Ascending aorta (tissue), 2 donors: ENCODE results near the gene CAMTA1. TPM values are rescaled to one million over a fixed set of nuclear protein-coding genes. Genes with fewer than 3 reads are reported as not detected.
A peak's percentile ranks its signal among the peaks of the same experiment; 100 is the strongest.

ENCODE experiments used
- DNase-seq, 2 donors: peaks; one replicate each; pipeline ENCODE4 v3.0.0-alpha.2; 2019; ENCODE audit warnings: low spot score in 2 of 2
- H3K27ac ChIP-seq, 2 donors: fragments of 200-600 bp; sonication (generic); one replicate each; pipeline ENCODE4 v1.5.1; 2016 to 2017; ENCODE audit warnings: mild to moderate bottlenecking in 1 of 2
- H3K27me3 ChIP-seq: fragments of 200-600 bp; sonication (generic); one replicate; pipeline ENCODE4 v1.5.1; 2017
- H3K36me3 ChIP-seq, 2 donors: fragments of 200-600 bp; sonication (generic); one replicate each; pipeline ENCODE4 v1.5.1; 2016
- H3K4me1 ChIP-seq, 2 donors: fragments of 200-600 bp; sonication (generic); one replicate each; pipeline ENCODE4 v1.5.1; 2016 to 2017; ENCODE audit warnings: mild to moderate bottlenecking in 1 of 2
- H3K4me3 ChIP-seq, 2 donors: fragments of 200-600 bp; sonication (generic); one replicate each; pipeline ENCODE4 v1.5.1; 2016 to 2017; ENCODE audit warnings: mild to moderate bottlenecking in 1 of 2
- H3K9me3 ChIP-seq, 2 donors: fragments of 200-600 bp; sonication (generic); one replicate each; pipeline ENCODE4 v1.5.1; 2016
- CTCF ChIP-seq, 3 experiments: fragments of 200-600 bp in 2 of 3; fragments of 450-650 bp in 1 of 3; sonication (generic) in 2 of 3; IDR thresholded peaks; one replicate each; pipeline ENCODE4 v1.5.1; 2016 to 2019; ENCODE audit warnings: antibody characterized with exemption in 3 of 3, mild to moderate bottlenecking in 1 of 3, moderate library complexity in 1 of 3
- intact Hi-C: fragments of 100-400 bp; cut with DNase I; formaldehyde crosslinking; loops from one replicate; pipeline ENCODE4 v1.15.1; 2023
- total RNA-seq: library from RNA; depleted of rRNA; stranded (reverse); fragments of >200 nt; gene quantifications from one replicate; pipeline ENCODE4 v1.1.0, GENCODE V29; 2016

Gene CAMTA1
- total RNA-seq, 1 donor from 2014 or later: 53.3 TPM

DNA sequence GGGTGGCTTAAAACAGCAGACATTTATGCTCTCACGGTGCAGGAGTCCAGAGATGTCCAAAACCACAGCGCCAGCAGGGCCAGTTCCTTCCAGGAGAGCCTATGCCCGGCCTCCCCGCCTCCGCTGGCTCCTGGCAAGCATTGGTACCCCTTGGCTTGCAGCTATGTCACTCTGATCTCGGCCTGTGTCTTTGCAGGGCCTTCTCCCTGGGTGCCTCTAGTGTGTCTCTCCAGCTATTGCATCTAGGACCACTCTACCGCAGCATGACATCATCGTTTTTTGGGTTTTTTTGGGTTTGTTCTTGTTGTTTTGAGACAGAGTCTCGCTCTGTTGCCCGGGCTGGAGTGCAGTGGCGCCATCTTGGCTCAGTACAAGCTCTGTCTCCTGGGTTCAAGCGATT is 788.2 kb downstream of the CAMTA1 start:
- intact Hi-C loops: no loop called here
- Histone ChIP-seq H3K27me3 (no peaks in the 10 kb centered on the region), H3K9me3 (no peaks in the 10 kb centered on the region), H3K4me3 (no peak overlapping the region), H3K4me1 (peaks cover 11 to 23% of the 10 kb centered on the region in 2 donors), H3K36me3 (no peaks in the 10 kb centered on the region), H3K27ac (no peak overlapping the region)
- no peak for DNase-seq
- TF ChIP-seq CTCF (IDR thresholded peaks at IDR 0.05): no peak

DNA sequence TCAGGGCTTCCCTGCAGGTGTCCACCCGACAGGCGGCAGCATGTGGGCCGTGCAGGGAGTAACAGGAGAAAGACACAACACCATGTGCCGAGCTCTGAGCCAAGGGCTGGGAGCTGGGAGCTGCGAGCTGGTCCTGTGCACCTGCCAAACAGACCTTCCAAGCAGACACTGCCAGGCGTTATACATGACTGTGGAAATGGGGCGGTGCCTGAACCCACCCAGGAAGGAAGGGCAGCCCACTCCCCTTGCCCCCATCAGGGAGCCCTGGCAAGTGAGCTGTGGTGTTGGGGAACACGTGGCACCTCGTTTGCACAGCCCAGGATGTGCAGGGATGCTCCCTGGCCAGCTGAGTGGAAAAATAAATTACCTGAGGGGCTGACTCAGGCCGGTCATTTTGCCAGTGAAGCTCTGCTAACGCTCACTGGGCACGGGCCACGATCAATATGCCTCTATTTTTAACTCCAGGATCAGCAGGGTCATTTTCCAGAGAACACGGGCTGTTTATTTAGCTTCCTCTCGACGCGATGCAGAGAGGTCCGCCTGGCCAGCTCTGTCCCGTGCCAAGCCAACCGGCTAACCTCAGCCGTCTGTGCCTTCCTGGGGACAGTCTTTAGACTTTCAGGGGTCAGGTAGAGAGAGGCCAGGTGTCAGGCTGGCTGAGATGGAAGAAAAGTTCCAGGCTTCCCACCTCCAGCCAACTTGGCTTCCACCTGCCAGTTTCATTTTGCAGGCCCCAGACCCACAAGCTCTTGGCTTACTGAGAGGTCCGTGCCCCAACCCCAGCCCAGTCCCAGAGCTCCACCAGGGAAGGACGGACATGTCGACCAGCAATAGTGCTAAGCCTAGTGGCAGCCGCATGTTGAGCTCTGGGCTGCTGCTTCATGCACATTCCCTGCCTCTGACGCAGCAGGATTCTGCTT is 789.1 kb downstream of the CAMTA1 start:
- no peak for TF ChIP-seq CTCF (IDR thresholded peaks at IDR 0.05)
- H3K4me3 ChIP-seq: peak overlapping the region in 1 of 2 donors; percentile 10
- H3K27me3 ChIP-seq: no peaks in the 10 kb centered on the region
- peak overlapping the region; percentile 34 to 38 for H3K27ac ChIP-seq
- intact Hi-C loops: no loop called here
- H3K4me1 ChIP-seq: peaks cover 11 to 23% of the 10 kb centered on the region in 2 donors
- H3K9me3 ChIP-seq: no peaks in the 10 kb centered on the region
- no peak for DNase-seq
- no peaks in the 10 kb centered on the region for H3K36me3 ChIP-seq

DNA sequence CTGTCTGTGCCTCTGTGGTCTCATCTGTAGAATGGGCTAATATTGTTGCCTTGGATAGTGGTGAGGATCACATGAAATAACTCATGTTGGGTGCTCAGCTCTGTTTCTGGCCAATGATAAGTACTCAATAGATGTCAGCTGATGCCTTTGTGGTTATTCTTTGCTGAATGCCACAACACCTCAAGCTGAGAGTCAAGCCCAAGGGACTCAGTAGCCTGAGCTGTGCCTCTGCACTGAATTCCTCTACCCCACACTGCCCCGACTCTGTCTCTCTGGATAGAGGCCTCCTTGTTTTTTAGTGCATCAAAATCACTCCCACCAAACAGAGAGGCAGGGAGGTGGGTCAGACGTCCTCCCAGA is 789.8 kb downstream of the CAMTA1 start:
- H3K27me3 ChIP-seq: no peaks in the 10 kb centered on the region
- no peaks in the 10 kb centered on the region for H3K36me3 ChIP-seq
- H3K4me3 ChIP-seq: no peak overlapping the region
- no peaks in the 10 kb centered on the region for H3K9me3 ChIP-seq
- intact Hi-C loops: no loop called here
- no peak for DNase-seq
- no peak for TF ChIP-seq CTCF (IDR thresholded peaks at IDR 0.05)
- H3K27ac ChIP-seq: peak overlapping the region; percentile 34 to 38
- peaks cover 11 to 23% of the 10 kb centered on the region in 2 donors for H3K4me1 ChIP-seq

- no peaks in the 10 kb centered on the region for H3K27me3 ChIP-seq
- peaks cover 11 to 23% of the 10 kb centered on the region in 2 donors for H3K4me1 ChIP-seq
- no peaks in the 10 kb centered on the region for H3K36me3 ChIP-seq
- H3K9me3 ChIP-seq: no peaks in the 10 kb centered on the region
- DNase-seq: peak in 1 of 2 donors; percentile 4
- intact Hi-C loops: no loop called here
- no peak overlapping the region for H3K4me3 ChIP-seq
- no peak for TF ChIP-seq CTCF (IDR thresholded peaks at IDR 0.05)
- H3K27ac ChIP-seq: no peak overlapping the region
These were observed 791.8 kb downstream of the CAMTA1 start for GRCh38 chr1:7576946-7577657.

GRCh38 chr1:7578206-7578605 is 793.0 kb downstream of the CAMTA1 start:
- no peaks in the 10 kb centered on the region for H3K27me3 ChIP-seq
- no peak overlapping the region for H3K27ac ChIP-seq
- no peaks in the 10 kb centered on the region for H3K36me3 ChIP-seq
- intact Hi-C loops: no loop called here
- DNase-seq: peak in 1 of 2 donors; percentile 2
- no peak overlapping the region for H3K4me3 ChIP-seq
- no peaks in the 10 kb centered on the region for H3K9me3 ChIP-seq
- no peak for TF ChIP-seq CTCF (IDR thresholded peaks at IDR 0.05)
- peaks cover 8 to 17% of the 10 kb centered on the region in 2 donors for H3K4me1 ChIP-seq
